Right lobe of liver (tissue), 6 donors: Measurements from ENCODE around the gene CIAPIN1. TPM values are rescaled to one million over a fixed set of nuclear protein-coding genes. Genes with fewer than 3 reads are reported as not detected.
A peak's percentile ranks its signal among the peaks of the same experiment; 100 is the strongest.

Experiments used
- ATAC-seq, 4 donors: fragments of 200-7000 bp; cut with Tn5 transposase; one replicate each; pipeline ENCODE4 v1.9.1; 2020; ENCODE audit warnings: mild to moderate bottlenecking in 4 of 4, moderate library complexity in 4 of 4
- DNase-seq, 3 donors: peaks; one replicate each; pipeline ENCODE4 v3.0.0-alpha.2; 2020
- H3K27ac ChIP-seq, 3 donors: fragments of 200-600 bp; one replicate each; pipeline ENCODE4 v1.8.0; 2022
- H3K27me3 ChIP-seq, 2 donors: fragments of 200-600 bp; one replicate each; pipeline ENCODE4 v1.8.0; 2022
- H3K36me3 ChIP-seq, 4 donors: fragments of 200-600 bp; sonication (generic) in 1 of 4; one replicate each; pipeline versions ENCODE4 v1.5.1 to v1.8.0; 2017 to 2022; ENCODE audit warnings: control low read depth in 1 of 4
- H3K4me1 ChIP-seq, 4 donors: fragments of 200-600 bp; sonication (generic) in 1 of 4; one replicate each; pipeline versions ENCODE4 v1.5.1 to v1.8.0; 2017 to 2022; ENCODE audit warnings: control low read depth in 1 of 4
- H3K4me3 ChIP-seq, 3 donors: fragments of 200-600 bp; one replicate each; pipeline ENCODE4 v1.8.0; 2022
- H3K9me3 ChIP-seq, 4 donors: fragments of 200-600 bp; sonication (generic) in 1 of 4; one replicate each; pipeline versions ENCODE4 v1.5.1 to v1.8.0; 2017 to 2022; ENCODE audit warnings: control low read depth in 1 of 4
- CTCF ChIP-seq, 4 donors: fragments of 200-600 bp in 3 of 4; fragments of 450-650 bp in 1 of 4; IDR thresholded peaks; one replicate each; pipeline versions ENCODE4 v1.5.1 to v1.8.0; 2016 to 2022; ENCODE audit warnings: antibody characterized with exemption in 4 of 4, mild to moderate bottlenecking in 2 of 4
- POLR2A ChIP-seq: fragments of 450-650 bp; IDR thresholded peaks from one replicate; pipeline ENCODE4 v1.6.1; 2017; ENCODE audit warnings: antibody characterized with exemption, mild to moderate bottlenecking
- WGBS: methylation state at CpG from one replicate; pipeline ENCODE4 v1.1.6; 2018; ENCODE audit warnings: low coverage, low lambda C conversion rate; ENCODE audit not compliant: insufficient coverage; ENCODE audit errors: missing lambda C conversion rate; 5-methylcytosine and 5-hydroxymethylcytosine counted together
- intact Hi-C, 2 donors: fragments of 100-400 bp; cut with DNase I; formaldehyde crosslinking; loops; one replicate each; pipeline versions ENCODE4 v1.11.2 to v1.14.1; 2022
- total RNA-seq, 6 experiments: library from RNA; depleted of rRNA in 2 of 6; stranded (reverse); fragments of >200 nt in 2 of 6; fragmentation: NEBNext Ultra II Directional in 3 of 6; extraction: Animal tissue kit (Norgen Biotek cat#: 25700) in 3 of 6; gene quantifications; one replicate each; pipeline versions ENCODE4 v1.1.0 to v1.2.4, GENCODE V29; 2016 to 2023
- donor health status: DM: no; HTN: yes; CAD: no.
- donor health status: DM: no; HTN: no; CAD: no.
- donor health status: DM: no; HTN: no; CAD: no.
- donor health status: DM: no; HTN: yes; CAD: no.
- donor health status: DM: no; HTN: yes; CAD: no.

The CIAPIN1 gene
- total RNA-seq, 6 experiments from 2014 or later: 23.3 to 27.4 (median 23.9) TPM

GRCh38 chr16:57475711-57476339 lies 28.6 kb upstream of the CIAPIN1 start:
- peak; percentile 22 to 33 (median 25) for TF ChIP-seq CTCF (IDR thresholded peaks at IDR 0.05)
- TF ChIP-seq POLR2A: no peak
- Histone ChIP-seq H3K27ac (no peak overlapping the region), H3K4me1 (peaks cover 0 to 72% (median 27%) of the 10 kb centered on the region in 4 donors), H3K4me3 (no peak overlapping the region), H3K36me3 (peaks cover 0 to 26% (median 13%) of the 10 kb centered on the region in 4 donors), H3K27me3 (no peaks in the 10 kb centered on the region), H3K9me3 (no peaks in the 10 kb centered on the region)
- DNase-seq: peak in 1 of 3 donors; percentile 45
- no peak for ATAC-seq
- WGBS: 37% methylated on average over 8 of the region's 12 CpGs
- intact Hi-C loops: no loop called here

GRCh38 chr16:57474671-57475661 lies 27.8 kb upstream of the CIAPIN1 start:
- Histone ChIP-seq H3K36me3 (peaks cover 0 to 35% (median 18%) of the 10 kb centered on the region in 4 donors), H3K4me3 (no peak overlapping the region), H3K4me1 (peaks cover 0 to 72% (median 29%) of the 10 kb centered on the region in 4 donors), H3K27ac (no peak overlapping the region), H3K27me3 (no peaks in the 10 kb centered on the region), H3K9me3 (no peaks in the 10 kb centered on the region)
- DNase-seq: peak in 1 of 3 donors; percentile 45
- 83% methylated on average over 5 of the region's 30 CpGs for WGBS
- TF ChIP-seq POLR2A (no peak), CTCF (IDR thresholded peaks at IDR 0.05) (no peak)
- ATAC-seq: no peak
- intact Hi-C loops: no loop called here

DNA sequence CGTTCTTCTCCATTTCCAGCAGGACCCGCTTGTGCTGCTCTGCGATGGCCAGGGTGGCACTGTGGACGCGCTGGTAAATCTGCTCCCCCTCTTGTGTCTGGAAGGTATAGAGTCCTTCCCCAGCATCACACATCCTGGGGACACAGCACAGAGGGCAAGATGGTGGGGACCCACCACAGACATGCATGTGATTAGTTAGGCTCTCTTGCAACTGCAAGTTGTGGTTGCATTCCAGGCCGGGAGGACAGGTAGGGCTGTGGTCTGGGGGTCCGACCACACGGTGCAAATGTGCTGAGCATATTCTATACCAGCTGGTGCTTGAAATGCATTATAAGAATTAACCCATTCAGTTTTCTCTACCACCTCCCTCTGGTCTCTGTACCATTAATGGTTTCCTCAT lies 26.7 kb upstream of the CIAPIN1 start:
- H3K36me3 ChIP-seq: peaks cover 0 to 45% (median 23%) of the 10 kb centered on the region in 4 donors
- TF ChIP-seq CTCF (IDR thresholded peaks at IDR 0.05): no peak
- no peak for TF ChIP-seq POLR2A
- 35% methylated on average over 2 of the region's 8 CpGs for WGBS

DNA sequence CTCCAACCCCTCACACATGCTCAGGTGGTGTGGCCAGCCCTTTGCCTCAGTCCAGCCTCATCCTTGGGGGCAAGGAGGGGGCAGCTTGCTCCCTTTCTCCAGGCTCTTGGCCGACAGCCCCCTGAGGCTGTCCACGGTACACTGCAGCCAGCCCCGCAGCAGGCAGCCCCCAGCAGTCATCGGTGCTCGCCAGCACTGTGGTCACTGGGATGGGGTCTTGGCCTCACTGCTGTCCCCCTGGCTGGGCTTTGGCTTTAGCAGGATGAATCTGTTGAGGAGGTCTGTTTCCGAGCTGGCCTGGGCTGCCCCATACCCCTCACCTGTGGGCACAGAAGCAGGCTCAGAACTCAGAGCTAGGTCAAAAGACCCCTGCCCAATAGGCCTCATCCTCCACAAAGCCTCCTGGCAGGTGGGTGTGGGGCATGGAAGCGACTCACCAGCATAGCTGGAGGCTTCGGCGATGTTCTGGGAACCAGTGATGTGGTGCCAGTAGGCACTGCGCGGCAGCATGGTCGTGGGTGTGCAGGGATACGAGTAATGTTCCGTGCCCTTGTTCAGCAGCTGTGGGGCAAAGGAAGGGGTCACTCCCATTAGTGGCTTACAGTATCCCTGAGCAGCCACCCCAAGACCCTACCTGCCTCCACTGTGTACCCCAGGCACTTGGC lies 26.1 kb upstream of the CIAPIN1 start:
- Histone ChIP-seq H3K4me1 (peaks cover 0 to 59% (median 22%) of the 10 kb centered on the region in 4 donors), H3K4me3 (no peak overlapping the region), H3K36me3 (peaks cover 0 to 48% (median 26%) of the 10 kb centered on the region in 4 donors), H3K27ac (peak overlapping the region in 2 of 3 donors; percentile 53 to 84), H3K27me3 (no peaks in the 10 kb centered on the region), H3K9me3 (no peaks in the 10 kb centered on the region)
- intact Hi-C loops: no loop called here
- ATAC-seq: no peak
- TF ChIP-seq CTCF (IDR thresholded peaks at IDR 0.05) (no peak), POLR2A (no peak)
- WGBS: 83% methylated on average over 1 of the region's 14 CpGs
- no peak for DNase-seq

More for the DNA sequence above, 26.7 kb upstream of the CIAPIN1 start:
- H3K27me3 ChIP-seq: no peaks in the 10 kb centered on the region
- no peak for ATAC-seq
- no peak overlapping the region for H3K4me3 ChIP-seq
- DNase-seq: no peak
- H3K9me3 ChIP-seq: no peaks in the 10 kb centered on the region
- no peak overlapping the region for H3K27ac ChIP-seq
- intact Hi-C loops: no loop called here
- H3K4me1 ChIP-seq: peaks cover 0 to 65% (median 25%) of the 10 kb centered on the region in 4 donors
